IPS DF 4.7 (cell line): ENCODE results near the gene GRSF1.
A peak's percentile ranks its signal among the peaks of the same experiment; 100 is the strongest.
"Not testable (repeated sequence)": the region's sequence is repeated elsewhere in the genome, so short reads cannot be mapped to it uniquely, and the experiment has no call there.

Experiments
- DNase-seq: peaks from one replicate; pipeline ENCODE4 v3.0.0-alpha.2; 2013; ENCODE audit warnings: low spot score; ENCODE audit errors: extremely low read depth

The GRSF1 gene, protein sequence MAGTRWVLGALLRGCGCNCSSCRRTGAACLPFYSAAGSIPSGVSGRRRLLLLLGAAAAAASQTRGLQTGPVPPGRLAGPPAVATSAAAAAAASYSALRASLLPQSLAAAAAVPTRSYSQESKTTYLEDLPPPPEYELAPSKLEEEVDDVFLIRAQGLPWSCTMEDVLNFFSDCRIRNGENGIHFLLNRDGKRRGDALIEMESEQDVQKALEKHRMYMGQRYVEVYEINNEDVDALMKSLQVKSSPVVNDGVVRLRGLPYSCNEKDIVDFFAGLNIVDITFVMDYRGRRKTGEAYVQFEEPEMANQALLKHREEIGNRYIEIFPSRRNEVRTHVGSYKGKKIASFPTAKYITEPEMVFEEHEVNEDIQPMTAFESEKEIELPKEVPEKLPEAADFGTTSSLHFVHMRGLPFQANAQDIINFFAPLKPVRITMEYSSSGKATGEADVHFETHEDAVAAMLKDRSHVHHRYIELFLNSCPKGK

DNA sequence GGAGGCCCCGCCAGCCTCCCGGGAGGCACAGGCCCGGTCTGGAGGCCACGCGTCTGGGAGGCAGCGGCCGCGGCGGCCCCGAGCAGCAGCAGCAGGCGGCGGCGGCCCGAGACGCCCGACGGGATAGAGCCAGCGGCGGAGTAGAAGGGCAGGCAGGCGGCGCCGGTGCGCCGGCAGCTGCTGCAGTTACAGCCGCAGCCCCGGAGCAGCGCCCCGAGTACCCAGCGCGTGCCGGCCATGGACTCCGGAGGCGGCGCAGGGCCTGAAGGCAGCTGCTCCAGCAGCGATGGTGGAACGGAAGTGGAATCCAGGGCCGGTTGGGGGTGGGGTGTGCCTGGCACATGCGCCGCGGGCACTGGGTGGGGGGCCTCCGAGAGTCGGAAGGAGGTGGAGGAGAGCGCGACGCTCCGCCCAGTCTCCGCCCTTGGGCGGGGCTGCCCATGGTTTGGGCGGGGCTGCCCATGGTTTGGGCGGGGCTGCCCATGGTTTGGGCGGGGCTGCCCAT, at the start of gene GRSF1:
TSS of gene GRSF1 (minus strand) at position 302 of the 505 bp plus-strand sequence. CDS start at position 239, 63 bp downstream.
- no peak for DNase-seq

DNA sequence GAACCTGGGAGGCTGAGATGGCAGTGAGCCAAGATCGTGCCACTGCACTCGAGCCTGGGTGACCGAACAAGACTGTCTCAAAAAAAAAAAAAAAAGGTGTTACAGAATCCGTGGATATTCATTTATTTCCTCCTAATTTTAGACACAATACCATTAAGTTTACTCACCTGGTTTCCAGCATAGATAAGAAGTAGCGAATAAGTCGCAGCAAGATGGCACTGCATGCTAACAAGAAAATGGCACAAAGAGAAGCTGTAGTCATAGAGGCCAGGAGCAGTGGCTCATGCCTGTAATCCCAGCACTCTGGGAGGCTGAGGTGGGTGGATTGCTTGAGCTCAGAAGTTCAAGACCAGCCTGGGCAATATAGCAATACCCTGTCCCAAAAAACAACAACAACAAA, 45.5 kb upstream of the GRSF1 start:
- DNase-seq = no peak

DNA sequence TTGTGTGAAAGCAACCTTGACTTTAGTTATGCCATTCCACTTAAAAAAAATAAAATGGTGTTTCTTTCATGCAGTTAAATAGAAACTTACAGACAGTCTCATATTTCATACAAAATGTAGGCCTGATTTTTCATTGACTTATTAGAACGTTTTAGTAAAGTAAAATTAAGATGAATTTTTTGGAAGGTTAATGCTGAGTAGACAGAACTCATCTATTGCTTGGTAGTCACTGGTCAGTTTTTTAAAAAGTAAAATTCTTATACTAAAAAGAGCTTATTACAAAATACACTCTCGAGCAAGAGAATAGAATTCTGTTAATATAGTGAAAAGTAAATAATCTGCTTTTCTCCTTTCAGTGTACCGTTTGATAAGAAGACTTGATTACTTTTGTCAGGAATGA, 41.0 kb upstream of the GRSF1 start:
- no peak for DNase-seq

DNA sequence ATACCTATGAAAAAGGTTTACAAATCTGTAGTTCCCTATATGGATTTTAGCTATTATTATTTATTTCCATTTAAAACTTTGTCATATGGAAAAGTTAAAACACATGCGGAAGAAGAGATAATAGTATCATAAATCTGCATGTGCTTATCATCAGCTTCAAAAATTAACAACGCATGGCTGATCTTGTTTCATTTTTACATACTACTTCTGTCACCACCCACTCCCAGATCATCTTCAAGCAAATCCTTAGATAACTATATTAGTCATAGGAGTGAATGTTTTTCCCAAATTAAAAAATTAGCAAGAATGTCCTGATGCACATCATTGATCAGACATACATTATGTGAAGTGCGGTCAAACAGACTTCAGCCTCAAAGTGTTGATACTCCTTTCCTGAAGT, 37.9 kb upstream of the GRSF1 start:
- no peak for DNase-seq

DNA sequence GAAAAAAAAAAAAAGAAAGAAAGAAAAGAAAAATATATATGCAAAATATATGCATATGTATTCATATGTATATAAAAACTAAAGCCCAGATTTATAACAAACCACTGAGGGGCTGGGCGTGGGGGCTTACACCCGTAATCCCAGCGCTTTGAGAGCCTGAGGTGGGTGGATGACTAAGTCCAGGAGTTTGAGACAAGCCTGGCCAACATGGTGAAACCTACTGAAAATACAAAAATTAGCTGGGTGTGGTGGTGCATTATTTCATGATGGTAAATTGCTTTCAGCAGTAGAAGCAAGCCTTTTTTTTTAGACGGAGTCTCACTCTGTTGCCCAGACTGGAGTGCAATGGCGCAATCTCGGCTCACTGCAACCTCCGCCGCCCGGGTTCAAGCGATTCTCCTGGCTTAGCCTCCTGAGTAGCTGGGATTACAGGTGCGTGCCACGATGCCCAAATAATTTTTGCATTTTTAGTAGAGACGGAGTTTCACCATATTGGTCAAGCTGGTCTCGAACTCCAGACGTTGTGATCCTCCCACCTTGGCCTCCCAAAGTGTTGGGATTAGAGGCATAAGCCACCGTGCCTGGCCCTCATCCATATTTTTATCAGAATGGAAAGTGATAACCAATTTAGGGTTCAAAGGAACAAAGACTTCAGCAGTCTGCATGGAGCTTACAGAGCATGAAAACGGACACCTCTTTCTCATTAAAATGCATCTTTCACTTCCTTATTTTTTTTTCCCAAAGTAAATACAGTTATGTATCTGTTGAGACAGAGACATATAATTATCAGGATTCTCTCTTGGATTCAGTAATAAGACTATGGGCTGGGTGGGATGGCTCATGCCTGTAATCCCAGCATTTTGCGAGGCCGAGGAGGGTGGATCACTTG, 34.8 kb upstream of the GRSF1 start:
- DNase-seq = no peak

DNA sequence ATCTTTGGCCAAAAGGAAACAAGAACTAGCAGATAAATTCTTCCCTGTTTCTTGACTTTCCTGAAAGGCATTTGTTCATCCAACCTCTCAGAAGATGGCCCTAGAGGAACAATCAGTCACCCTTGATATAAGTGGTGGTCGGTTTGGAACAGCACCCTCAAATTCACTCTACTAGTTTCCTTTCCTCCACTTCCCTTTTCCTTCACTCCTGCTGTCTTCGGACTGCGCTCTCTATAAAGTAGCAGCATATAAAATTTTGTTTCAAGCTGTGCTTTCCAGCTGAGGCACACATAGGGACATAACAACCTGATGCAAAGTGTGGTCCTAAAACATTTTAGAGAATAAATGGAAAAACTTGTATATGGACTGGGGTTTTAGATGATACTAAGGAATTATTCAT, 33.5 kb upstream of the GRSF1 start:
- DNase-seq = no peak

DNA sequence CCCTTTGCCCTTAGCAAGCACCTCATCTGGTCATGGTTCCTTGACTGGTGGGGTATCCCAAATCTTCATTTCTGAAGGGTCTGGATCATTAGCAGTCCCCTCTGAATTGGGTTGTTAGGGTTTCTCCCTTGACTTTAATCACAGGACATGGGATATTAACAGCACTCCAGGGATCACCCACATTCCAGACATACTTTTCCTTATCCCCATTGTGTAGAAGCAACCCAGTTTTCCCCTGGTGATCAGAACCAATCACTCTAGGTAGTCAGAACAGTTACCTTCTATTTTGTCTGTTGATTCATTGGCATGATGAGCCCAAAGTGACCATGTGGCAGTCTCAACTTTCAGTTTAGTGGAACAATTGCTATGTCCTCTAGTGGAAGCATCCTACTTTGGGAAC, 29.1 kb upstream of the GRSF1 start:
- DNase-seq = peak; percentile 51

DNA sequence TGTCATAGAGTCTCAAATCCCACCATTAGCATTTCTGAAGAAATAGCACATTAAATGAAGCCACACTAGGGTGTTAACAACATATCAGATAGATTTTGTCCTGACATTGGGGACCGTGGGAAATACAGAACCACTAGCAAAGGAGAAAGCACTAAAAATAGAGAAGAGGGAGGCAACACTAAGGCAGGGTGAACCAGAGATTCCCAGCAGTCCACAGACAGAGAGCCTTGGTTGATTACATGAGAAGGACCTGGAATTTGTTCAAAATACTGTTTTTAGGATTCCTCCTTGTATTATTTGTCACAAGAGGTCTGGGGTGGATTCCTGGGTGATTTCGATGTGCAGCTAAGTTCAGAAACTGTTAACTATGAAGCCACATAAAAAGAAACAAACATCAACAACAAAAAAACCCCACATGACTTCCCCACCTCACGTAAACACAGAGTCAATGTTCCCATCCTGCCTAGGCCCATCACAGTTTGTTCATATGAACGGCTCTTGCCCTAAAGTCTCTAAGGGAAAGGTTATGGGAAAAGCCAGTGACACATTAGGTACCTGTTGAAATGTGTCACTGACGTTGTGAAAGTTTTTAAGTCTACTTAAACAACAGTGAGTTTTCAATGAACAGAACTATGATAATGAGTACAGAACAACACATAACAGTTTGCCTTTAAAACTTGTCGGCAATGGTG, 23.6 kb upstream of the GRSF1 start:
- DNase-seq = no peak

DNA sequence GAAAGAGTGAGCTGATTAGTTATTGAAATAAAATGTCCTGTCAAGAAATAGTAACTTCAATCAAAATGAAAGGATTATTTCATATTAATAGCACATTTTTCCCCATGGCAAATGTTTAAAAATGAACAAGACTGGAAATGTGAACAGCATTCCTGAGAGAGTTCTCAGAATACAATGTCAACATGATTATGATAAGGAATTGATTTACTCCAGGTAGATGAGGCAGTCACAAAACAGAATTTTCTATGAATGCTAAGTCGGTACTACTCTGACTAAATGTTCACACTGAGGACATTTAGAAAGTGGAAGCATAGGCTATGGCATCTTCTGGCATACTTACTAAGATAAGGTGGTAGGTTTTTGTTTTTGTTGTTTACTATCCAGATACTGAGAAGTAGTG, 19.4 kb upstream of the GRSF1 start:
- DNase-seq = no peak

DNA sequence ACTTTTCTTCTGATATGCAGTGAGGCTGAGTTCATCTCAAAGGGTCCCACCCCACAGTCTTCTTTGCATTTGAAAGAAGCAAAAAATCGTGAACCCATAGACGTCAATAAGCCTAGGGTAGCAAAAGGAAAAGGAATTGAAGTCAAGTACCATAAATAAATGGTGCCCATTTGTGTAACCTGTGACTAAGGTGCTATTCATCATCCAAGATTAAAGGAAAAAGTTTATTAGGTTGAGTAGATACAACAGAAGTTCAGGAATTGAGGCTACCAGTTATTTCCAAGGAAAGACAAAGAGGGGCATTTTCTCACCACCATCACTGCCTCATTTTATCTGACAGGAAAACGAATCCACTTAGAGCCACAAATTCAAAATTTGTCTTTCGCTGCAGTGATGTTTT, 18.8 kb upstream of the GRSF1 start:
- DNase-seq = no peak

DNA sequence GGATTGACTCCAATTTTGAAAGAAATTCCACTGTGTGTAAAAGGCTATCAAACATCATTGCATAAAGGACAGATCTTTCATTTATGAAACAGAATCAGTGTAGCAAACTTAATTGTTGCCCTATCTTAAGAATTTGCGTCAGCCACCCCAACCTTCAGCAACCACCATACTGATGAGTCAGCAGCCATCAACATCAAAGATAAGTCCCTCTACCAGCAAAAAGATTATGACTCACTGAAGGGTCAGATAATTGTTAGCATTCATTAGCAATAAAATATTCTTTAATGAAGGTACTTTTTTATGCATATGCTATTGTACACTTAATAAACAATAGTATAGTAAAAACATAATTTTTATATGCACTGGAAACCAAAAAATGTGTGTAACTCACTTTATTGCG, 15.8 kb upstream of the GRSF1 start:
- DNase-seq = no peak

DNA sequence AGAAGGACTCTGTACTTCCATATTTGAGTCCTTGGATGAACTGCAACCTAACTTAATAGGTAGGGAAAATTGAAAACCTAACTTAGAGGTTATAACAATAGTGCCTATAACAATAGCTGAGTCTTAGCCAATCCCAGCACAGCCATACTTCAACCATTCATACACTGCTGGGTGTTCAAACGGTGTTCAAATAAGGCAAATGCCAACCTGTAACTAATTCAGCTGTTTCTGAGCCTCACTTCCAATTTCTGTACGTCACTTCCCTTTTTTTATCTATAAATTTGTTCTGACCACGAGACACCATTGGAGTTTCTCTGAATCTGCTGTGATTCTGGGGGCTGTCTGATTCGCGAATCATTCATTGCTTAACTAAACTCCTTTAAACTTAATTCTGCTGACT, 9.6 kb upstream of the GRSF1 start:
- DNase-seq = no peak

DNA sequence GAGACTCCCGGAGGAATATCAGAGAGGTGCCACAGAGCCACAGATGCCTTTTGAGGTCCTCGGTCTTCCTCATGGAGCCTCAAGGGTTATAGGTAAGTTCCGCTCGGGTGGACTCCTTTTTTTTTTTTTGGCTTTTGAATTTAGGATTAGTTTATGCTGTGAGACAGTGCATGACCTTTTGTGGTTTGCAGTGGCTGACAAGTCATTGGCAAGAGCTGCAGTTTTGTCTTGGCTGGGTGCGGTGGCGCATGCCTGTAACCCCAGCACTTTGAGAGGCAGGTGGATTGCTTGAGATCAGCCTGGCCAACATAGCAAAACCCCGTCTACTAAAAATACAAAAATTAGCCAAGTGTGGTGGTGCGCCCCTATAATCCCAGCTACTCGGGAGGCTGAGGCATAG, 4.5 kb upstream of the GRSF1 start:
- no peak for DNase-seq

DNA sequence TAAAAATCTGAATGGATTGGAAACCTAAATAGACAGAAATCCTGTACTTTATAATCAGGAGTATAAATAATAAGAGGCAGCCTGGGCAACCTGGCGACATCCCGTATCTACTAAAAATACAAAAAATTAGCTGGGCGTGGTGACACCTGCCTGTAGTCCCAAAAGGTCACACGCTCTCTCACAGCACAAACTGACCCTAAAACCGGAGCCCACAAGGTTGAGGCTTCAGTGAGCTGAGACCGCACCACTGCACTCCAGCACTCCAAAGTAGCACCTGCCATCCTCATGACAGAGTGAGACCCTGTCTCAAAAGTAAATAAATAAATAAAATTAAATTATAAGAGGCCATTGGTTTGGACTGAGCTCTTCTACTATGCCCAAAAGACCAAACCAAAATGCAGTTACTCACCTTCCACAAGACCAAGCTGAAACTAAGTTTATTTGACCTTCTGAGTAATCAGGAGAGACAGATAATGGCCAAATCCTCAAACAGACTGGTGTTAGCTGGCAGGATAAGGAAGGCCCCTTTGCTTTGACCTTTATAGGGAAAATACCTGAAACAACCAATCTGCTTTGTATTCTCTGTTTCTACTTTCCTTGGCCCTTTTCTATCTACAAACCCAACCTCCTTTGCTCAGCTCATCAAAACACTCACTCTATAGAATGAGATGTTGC, 3.2 kb upstream of the GRSF1 start:
- DNase-seq = no peak

DNA sequence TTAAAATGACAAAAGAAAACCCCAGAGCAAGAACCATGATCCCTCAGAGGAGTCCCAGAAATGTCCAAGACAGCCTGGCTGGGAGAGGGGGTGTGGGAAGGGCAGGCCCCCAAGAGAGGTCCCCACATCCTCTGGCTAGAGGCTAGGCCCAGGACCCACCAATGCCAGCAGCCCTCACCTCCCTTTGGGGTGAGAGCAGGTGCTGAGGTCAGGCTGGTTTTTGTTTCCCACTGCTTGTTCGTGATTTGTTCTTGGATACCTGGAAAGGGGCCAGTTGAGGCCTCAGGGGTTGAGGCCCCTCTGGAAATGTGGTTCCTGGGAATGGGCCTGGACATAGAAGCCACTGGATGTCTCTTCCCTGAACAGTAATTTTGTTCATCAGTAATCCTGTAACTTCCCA, 2.3 kb upstream of the GRSF1 start:
- DNase-seq = no peak

DNA sequence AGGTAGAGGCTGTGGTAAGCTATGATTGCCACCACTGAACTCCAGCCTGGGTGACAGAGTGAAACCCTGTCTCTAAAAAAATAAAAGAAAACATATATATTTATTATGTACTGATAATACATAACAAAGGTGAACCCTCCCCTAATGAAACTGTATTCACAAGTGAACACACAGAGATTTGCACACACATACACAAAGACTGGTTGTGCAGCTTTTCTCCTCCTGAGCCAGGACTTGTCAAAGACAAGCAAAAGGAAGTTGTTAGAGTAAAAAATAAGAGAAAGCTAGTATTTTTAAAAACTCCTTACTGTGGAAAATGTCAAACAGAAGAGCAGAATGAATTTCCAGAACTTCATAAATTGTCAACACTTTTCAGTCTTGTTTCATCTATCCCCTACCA, 1.5 kb upstream of the GRSF1 start:
- no peak for DNase-seq

DNA sequence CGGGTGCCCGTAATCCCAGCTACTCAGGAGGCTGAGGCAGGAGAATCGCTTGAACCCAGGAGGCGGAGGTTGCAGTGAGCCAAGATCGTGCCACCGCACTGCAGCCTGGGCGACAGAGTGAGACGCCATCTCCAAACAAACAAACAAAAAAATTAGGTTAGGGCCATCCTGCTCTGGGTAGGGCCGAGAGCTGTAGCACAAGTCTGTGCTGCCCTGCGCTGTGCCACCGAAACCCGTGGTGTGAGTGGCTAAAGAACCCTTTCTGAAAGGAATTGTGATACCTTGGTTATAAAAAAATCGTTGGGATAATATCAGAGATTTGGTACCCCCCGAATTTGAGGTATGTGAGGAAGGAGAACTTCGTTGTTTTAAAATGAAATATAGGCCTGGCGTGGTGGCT, 941 bp upstream of the GRSF1 start:
- DNase-seq = not testable (repeated sequence)

DNA sequence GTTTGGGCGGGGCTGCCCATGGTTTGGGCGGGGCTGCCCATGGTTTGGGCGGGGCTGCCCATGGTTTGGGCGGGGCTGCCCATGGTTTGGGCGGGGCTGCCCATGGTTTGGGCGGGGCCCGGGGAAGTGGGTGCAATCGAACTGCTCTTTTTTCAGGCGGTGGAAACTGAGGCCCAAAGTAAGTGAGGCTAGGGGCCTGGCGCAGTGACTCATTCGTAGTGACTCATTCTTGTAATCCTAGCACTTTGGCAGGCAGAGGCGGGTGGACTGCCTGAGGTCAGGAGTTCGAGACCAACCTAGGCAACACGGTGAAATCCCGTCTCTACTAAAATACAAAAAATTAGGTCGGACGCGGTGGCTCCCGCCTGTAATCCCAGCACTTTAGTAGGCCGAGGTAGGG, 447 bp upstream of the GRSF1 start:
- peak; percentile 19 for DNase-seq

DNA sequence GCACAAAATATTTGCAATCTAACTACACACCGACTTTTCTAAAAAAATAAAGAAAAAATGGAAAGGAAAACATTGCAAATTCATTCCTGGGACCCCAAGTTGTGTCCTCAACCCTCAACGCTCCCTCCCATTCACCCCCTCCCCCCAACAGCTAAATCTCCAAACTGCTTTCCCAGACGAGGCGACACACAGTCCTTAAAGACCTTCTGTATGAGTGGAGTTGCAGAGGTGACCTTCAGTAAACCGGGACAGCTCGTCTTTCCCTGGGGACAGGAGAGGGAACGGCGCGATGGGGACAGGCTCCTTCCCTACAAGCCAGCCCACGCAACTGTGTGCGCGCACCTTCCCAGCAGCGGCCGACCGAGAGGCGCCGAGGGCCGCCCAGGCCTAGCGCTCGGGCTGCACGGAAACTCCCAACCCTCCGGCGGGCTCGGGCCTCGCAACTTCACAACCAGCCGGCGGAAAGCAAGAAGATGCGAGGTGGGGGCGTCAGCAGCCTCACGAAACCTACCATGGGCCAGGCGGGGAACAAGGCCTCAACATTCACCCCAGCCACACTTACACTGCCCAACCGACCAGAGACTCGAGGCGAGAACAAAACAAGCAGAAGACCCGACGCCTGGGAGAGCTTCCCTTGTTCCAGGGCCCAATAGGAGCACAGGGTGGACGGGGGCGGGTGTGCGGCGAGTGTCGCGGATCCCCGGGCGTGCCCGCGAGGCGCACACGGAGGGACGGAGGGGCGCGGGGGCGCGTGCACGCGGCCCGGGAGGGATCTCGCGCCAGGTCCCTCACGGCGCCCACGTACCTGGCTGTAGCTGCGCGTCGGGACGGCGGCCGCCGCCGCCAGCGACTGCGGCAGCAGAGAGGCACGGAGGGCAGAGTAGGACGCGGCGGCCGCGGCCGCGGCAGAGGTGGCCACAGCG, 763 bp downstream of the GRSF1 start:
- DNase-seq = no peak

DNA sequence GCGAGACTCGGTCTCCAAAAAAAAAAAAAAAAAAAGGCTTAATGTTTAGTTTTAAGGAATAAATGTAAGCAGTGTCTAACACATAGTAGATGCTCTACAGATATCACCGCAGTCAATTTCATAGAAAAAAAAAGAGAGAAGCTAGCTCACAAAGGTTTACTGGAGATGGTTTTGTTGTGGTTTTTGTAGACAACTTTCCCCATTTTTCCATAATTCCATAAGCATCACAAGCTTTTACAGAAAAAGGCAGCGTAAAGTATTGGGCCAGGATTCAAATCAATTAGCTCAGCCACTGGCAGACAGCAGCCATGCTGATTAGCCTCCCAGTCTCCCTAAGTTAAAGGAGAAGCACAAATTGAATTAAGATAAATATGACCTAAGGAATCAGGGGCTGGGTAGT, 1.5 kb downstream of the GRSF1 start:
- no peak for DNase-seq
